GM19452 (cell line): ENCODE data around the gene ERFL.
"Not testable (repeated sequence)": the region's sequence is repeated elsewhere in the genome, so short reads cannot be mapped to it uniquely, and the experiment has no call there.

Experiments
- ATAC-seq: cut with Tn5 transposase; IDR thresholded peaks from one replicate; pipeline ENCODE4 v1.9.1; 2021; ENCODE audit not compliant: unreplicated experiment

Gene ERFL

DNA sequence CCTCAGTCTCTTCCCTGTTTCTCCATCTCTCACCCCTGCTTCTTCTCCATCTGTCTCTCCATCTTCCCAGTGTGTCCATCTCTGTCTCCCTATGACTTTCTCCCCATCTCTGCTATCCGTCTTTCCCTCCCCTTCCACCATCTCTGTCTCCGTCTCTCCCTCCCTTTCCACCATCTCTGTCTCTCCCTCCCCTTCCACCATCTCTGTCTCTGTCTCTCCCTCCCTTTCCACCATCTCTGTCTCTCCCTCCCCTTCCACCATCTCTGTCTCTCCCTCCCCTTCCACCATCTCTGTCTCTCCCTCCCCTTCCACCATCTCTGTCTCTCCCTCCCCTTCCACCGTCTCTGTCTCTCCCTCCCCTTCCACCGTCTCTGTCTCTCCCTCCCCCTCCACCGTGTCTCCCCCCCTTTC is 13.8 kb downstream of the ERFL start:
- not testable (repeated sequence) for ATAC-seq

GRCh38 chr19:41913538-41914423 is 14.5 kb downstream of the ERFL start:
- ATAC-seq: no peak

DNA sequence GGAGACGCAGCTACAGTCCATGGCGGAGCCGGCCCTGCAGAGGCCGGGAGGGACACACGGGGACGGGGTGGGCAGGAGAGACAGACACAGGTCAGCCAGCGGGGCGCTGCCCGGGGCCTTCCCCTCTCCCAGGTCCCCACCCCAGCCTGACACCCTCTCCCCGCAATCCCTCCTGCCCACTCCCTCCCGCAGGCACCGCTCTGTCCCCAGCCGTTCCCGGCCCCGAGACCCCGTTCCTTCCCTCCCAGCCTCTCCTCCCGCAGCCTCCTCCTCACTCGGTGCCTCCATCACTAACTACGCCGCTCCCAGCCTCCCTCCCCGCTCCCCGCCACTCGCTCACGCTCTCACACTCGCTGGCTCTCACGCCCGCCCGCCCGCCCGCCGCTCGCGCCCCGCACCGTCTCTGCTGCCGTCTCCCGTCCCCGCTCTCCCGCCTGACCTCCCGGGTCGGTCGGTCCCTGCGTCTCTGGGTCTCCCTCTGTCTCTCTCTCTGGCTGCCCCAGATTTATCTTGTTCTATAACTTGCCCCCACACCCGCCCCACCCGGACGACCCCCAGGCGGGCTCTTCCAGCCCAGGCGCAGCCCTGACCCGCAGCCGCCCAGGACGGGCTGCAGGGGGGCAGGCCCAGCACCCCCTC is 15.2 kb downstream of the ERFL start:
- ATAC-seq: no peak

DNA sequence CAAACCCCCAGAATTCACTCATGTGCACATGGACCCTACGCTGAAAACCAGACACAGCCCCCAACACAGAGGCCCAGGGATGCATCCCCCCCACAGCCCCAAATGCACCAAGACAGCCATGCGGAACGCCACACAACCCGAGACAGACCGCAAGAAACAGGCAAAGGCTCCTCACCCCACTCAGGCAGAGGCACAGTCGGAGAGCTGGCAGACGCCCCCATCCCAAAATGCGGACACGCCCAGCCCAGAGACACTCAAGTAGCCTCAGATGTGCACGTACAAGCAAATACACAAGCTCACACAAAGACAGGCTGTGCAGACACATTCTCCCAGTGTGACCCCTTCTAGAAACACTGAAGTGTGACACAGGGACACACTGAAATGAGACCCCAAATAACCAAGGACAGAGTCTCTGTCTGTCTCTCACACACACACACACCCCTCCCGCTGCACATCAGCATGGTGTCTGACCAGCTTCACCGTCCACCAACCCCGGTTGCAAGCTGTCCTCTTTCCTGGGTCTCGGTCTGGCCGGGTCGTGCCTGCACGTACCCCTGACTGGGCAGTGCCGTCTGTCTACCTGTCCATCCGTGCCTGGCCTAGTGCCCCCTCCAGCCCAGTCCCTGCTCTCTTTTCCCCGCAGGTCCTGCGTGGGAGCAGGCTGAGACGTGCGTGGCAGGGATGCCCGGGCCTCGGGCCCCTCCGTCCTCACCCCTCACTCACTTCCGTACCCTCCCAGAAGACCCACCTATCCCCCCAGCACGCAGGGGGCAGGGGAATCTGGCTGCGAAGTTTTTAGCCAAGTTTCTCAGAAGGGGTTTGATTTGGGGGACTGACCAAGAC is 16.1 kb downstream of the ERFL start:
- no peak for ATAC-seq

DNA sequence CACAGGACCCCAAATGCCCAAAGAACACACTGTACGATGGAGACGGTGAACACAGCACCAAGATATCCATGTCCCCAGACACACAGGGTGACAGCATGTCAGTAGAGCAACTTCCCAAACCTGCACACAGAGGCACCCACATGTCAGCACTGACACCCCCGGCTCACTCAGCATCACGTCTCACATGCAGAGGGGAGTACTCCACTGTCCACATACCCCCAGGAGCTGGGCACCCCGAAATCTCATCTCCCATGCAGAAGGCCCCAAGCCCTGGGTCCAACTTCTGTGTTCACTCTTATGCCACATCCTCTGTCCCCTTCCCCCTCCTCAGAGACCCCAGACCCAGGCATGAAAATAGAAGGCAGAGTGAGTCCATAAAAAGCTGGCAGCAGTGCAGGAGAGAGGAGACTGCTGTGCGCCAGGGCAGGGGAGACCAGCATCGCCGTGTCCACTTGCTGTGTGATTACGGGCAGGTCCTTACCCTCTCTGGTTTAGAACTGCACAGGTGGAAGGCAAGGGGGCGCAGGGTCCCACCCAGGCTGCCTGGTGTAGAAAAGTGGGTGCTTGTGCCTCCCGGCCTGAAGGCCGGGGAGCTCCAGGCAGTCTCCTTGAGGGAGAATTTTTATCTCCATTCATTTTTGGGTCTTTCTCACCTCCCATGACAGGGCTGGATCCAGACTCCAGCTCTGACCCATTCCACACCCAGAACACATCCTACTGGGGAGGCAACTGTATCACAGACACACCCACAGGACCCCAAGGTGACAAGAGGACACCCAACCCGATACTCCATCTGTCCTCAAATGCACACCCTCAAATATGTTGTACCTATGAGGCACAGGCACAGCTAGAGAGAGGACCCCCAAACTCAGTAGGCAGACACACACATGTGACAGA is 17.0 kb downstream of the ERFL start:
- no peak for ATAC-seq

DNA sequence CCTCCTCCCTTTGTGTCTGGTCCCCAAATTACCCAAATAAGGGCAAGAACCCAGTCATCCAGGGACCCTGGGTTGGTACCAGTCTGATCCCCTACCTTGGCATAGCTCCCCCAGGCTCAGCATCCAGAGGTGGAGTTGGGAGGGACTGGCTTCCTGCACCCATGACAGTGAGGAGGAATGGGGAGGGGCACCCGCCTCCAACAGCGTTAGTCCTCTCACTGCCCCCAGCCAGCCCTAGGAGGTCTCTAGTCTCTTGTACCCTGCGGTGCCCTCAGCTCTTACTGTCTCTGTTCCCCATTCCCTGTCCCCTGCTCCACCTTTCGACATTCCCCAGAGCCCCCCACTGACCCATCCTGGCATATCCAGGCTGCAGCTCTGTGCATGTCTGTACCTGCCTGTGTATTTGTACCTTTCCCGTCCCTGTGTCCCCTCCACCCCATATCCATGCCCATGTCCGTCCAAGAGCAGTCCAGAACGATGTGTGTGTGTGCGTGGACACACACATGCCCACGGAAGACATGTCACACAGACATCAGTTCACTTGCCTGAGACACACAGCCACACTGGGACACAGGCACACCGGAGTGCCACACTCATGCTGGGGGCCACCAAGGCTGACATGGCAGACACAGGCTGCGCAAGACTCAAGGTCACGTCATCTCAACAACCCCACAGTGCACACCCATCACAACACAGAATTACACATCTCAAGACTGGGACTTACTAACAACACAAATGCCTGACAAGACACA is 17.8 kb downstream of the ERFL start:
- ATAC-seq: no peak

DNA sequence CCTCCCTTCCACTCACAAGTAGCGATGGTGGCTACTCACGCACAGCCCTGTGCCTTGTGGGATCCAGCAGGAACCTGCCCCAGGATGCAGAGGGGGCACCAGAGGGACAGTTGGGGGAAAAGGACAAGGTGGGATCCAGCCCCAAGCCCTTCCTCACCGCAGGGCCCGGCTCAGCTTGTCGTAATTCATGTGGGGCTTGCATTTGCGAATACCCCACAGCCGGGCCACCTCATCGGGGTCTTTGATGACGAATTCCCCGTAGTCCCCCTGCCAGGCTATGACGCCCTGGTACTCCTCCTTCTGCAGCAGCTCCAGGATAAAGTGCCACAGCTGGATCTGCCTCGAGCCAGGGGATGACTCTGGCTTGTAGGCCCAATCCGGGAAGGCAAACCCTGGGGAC is 18.5 kb downstream of the ERFL start:
- no peak for ATAC-seq

- ATAC-seq: no peak
These were observed 19.4 kb downstream of the ERFL start for GRCh38 chr19:41908724-41909464.

DNA sequence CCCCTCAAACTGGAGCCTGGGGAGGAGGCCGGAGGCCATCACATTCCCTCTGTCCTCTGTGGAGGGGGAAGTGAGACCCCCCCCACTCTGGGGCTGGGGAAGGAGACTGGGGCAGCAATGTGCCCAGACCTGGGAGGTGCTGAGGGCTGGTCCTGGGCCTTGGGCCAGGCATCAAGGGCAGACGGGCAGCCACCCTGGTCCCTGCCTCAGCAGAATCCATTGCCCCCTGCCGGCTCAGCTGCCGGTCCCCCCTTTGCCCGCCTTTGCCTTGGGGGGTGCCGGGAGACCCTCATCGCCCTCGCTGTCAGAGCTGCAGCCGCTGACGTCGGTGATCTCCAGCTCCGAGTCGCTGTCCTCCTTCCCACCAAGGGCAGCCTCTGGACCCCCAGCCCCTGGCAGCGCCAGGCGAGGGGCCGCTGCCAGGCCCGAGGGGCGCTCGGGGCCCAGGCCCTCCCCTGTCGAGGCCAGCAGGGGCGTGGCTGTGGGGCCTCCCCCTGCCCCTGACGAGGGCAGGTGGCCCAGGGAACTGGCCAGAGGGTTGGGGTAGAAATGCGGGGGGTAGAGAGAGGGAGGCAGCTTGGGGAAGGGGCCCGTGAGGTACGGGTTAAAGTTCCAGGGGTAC is 20.1 kb downstream of the ERFL start:
- no peak for ATAC-seq

DNA sequence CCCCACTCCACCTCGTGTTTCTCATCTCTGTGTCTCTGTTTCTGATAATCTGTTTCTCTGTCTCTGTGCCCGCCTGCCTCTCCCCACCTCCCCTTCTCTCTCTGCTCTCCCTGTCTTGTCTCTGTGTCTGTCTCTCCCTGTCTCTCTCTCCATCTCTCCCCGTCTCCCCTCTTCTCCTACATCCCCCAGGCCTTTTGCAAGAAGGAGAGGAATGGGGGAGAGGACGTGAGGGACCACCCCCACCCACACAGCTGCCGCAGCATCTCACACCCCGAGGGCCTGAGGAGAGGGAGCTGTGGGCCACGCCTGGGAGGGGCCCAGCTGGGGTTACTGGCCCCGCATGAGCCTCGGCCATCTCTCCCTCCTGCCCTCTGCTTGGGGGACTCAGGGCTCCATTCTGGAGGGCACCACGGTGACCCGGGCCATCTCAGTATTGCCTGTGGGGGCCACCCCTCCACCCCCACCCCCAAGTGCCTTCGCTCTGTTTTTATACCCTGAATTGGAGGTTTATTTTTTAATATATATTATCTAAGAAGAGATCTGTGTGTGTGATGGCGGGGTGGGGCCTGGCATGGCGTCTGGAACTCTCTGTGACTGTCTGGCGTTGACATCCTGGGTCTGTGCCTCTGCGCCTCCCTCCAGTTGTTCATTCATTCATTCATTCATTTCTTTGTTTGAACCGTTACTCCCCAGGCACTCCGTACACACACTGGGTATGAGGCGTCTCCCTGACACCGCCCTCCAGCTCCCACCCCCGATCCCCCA is 21.2 kb downstream of the ERFL start:
- ATAC-seq: no peak

GRCh38 chr19:41906271-41906670 is 22.0 kb downstream of the ERFL start:
- ATAC-seq: no peak

DNA sequence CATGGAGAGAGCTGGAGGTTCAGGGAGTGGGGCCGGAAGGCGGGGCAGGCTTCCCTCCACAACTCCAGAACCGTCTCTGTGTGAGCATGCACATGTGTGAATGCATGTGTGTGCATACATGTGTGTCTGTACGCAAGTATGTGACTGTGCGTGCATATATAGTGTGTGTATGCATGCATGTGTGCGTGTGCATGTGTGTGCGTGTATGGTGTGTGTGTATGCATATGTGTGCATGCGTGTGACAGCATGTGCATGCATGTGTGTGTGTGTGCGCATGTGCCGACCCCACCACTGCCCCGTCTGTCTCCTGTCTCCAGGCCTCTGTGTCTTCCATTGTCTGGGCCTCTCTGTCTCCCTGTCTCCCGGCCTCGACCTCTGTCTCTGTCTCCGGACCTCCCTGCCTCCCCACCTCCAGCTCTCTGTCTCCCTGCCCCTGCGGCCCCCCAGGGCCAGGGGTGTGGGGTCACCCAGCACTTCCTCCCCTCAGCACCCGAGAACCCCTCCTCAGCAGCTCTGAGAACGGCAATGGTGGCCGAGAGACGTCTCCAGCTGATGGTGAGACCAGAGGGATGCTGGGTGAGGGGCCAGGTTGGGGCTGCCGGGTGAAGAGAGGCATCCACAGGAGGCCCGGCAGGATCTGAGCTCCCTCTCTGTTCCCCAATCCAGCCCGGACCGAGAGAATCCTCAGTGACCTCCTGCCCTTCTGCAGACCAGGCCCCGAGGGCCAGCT is 22.8 kb downstream of the ERFL start:
- ATAC-seq: no peak

GRCh38 chr19:41904118-41904870 is 24.0 kb downstream of the ERFL start:
- ATAC-seq: no peak

DNA sequence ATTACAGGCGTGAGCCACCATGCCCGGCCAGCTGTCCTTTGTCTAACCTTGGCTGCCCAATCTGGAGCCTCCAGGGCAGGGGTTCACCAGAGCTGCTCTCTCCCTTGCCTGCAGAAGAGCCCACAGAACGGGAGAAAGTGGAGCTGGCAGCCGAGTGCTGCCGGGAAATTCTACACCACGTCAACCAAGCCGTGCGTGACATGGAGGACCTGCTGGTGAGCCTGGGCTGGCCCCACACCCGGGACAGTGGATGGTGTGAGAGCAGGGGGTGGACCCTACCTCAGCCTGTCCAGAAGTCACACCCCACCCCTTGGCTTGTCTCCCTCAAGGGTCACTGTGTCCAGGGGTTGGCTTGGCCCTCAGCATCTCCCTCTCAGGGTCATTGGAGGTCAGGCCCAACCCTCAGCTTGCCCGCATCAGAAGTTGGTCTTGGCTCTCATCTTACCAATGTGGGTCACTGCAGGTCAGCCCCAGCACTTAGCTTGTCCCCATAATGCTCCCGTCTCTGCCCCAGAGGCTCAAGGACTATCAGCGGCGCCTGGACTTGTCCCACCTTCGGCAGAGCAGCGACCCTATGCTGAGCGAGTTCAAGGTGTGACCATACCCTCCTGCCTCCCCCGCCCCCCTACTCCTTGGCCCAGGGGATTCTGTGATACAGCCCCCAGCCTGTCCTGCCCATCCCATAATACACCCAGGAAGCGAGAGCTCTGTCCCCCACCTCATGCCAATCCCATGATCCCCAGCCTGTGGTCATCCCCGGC is 24.9 kb downstream of the ERFL start:
- ATAC-seq: no peak

DNA sequence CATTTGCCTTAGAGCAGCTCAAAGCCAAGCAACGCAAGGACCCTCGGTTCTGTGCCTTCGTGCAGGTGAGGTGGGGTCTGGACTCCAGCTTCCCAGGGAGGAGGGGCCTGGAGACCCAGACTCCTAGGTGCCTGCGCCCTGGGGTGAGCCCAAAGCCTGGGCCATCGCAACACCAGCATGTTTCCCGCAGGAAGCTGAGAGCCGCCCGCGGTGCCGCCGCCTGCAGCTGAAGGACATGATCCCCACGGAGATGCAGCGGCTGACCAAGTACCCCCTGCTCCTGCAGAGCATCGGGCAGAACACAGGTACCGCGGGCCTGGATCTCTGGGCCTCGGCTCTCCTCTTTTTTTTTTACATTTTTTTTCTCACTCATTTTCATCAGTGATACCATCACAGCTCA is 25.7 kb downstream of the ERFL start:
- ATAC-seq: no peak
